HG02943 (cell line): Measurements from ENCODE around the gene CORT.
A peak's percentile ranks its signal among the peaks of the same experiment; 100 is the strongest.
"Not testable (repeated sequence)": the region's sequence is repeated elsewhere in the genome, so short reads cannot be mapped to it uniquely, and the experiment has no call there.

Source experiments
- ATAC-seq: cut with Tn5 transposase; IDR thresholded peaks from one replicate; pipeline ENCODE4 v1.9.1; 2021; ENCODE audit warnings: mild to moderate bottlenecking, low read depth, moderate library complexity; ENCODE audit not compliant: unreplicated experiment

The CORT gene

GRCh38 chr1:10449751-10450150, at the start of gene CORT:
Gene CORT, plus strand, starts transcription at chr1:10450031. Its CDS starts 193 bp downstream, at chr1:10450224.
- no peak for ATAC-seq

- no peak for ATAC-seq
Measured at GRCh38 chr1:10401281-10401680, 48.5 kb upstream of the CORT start.

- ATAC-seq: no peak
Measured at GRCh38 chr1:10402729-10403274, 47.0 kb upstream of the CORT start.

- ATAC-seq: no peak
Measured at GRCh38 chr1:10407201-10407600, 42.6 kb upstream of the CORT start.

GRCh38 chr1:10415211-10415930, 34.5 kb upstream of the CORT start:
- ATAC-seq: no peak

GRCh38 chr1:10415967-10416366, 33.9 kb upstream of the CORT start:
- ATAC-seq: not testable (repeated sequence)

- ATAC-seq: not testable (repeated sequence)
Measured at GRCh38 chr1:10418741-10419140, 31.1 kb upstream of the CORT start.

GRCh38 chr1:10419351-10419750, 30.5 kb upstream of the CORT start:
- no peak for ATAC-seq

GRCh38 chr1:10421637-10422036, 28.2 kb upstream of the CORT start:
- no peak for ATAC-seq

GRCh38 chr1:10424034-10424433, 25.8 kb upstream of the CORT start:
- no peak for ATAC-seq

GRCh38 chr1:10424651-10425050, 25.2 kb upstream of the CORT start:
- ATAC-seq: no peak

GRCh38 chr1:10425826-10426534, 23.9 kb upstream of the CORT start:
- not testable (repeated sequence) for ATAC-seq

GRCh38 chr1:10426535-10426848, 23.3 kb upstream of the CORT start:
- not testable (repeated sequence) for ATAC-seq

GRCh38 chr1:10428984-10429383, 20.8 kb upstream of the CORT start:
- no peak for ATAC-seq

GRCh38 chr1:10429868-10430215, 20.0 kb upstream of the CORT start:
- ATAC-seq: no peak

- peak; percentile 74 for ATAC-seq
Measured at GRCh38 chr1:10430216-10431069, 19.4 kb upstream of the CORT start, which contains the start of gene CENPS. Gene CENPS, plus strand, starts transcription at chr1:10430433. Its CDS starts 85 bp downstream, at chr1:10430518.

- ATAC-seq: no peak
Measured at GRCh38 chr1:10431070-10431730, 18.6 kb upstream of the CORT start.

- ATAC-seq: no peak
Measured at GRCh38 chr1:10432910-10433700, 16.7 kb upstream of the CORT start.

GRCh38 chr1:10433790-10434189, 16.0 kb upstream of the CORT start:
- ATAC-seq: no peak

GRCh38 chr1:10434590-10434989, 15.2 kb upstream of the CORT start:
- no peak for ATAC-seq
